ENCODE results near the gene SYNGAP1. TPM values are rescaled to one million over a fixed set of nuclear protein-coding genes. Genes with fewer than 3 reads are reported as not detected.
"Not testable (repeated sequence)": the region's sequence is repeated elsewhere in the genome, so short reads cannot be mapped to it uniquely, and the experiment has no call there.

The SYNGAP1 gene
- 14.1 and 29.7 TPM in 2 replicates for total RNA-seq (ENCODE audit: low replicate concordance)

DNA sequence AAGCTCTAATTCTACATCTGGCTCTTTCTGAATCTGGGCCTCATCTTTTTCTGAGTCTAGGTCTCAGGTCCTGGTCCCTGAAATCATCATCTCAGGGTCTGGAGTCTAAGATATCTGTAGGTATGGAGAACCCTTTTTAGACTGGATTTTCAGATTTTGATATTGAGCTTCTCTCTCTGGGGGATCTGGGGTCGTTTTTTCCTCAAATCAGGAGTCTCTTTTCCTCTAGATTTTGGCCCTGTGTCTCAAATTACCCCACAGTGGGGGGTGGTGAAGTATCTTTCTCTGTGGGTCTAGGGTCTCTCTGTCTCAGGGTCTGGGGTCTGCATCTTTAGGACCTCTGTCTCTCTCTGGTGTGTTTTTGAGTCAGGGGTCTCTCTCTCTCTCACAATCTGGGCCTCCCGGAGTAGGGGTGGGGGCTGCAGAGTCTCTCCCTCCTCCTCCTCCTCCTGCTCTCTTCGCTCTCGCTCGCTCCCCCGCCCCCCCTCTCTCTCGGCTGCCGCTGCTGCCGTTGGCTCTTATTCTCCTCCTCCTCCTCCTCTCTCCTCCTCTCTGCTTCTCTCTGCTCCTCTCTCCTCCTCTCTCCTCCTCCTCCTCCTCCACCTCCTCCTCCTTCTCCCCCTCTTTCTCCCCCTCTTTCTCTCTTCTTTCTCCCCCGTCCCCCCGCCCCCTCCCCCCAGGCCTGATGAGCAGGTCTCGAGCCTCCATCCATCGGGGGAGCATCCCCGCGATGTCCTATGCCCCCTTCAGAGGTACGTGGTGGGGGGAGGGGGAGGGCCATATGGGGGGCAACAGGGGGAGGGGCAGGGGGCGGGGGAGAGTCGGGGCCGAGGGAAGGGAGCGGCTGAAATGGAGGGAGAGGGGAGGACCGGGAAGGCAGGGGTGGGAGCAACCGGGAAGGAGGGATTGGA, at the start of gene SYNGAP1:
TSS of gene SYNGAP1 (plus strand) at position 486 of the 911 bp plus-strand sequence. CDS start at position 686, 200 bp downstream.
- TF ChIP-seq EZH2 (IDR thresholded peaks at IDR 0.05): no peak
- TF ChIP-seq CTCF (IDR thresholded peaks at IDR 0.05): no peak
- no peak for TF ChIP-seq EZH2phosphoT487 (IDR thresholded peaks at IDR 0.05)
- peak; percentile 78 for DNase-seq (ENCODE audit: low spot score)
- Mint-ChIP-seq H3K27ac (peak within 1 kb of the TSS; percentile 96), H3K4me3 (peak within 1 kb of the TSS; percentile 96), H3K4me1 (peaks cover 69% of the 10 kb centered on the region), H3K36me3 (peaks cover 19% of the 10 kb centered on the region), H3K27me3 (ENCODE audit: insufficient read depth, low read depth) (peaks cover 4% of the 10 kb centered on the region), H3K9me3 (no peaks in the 10 kb centered on the region)
- Histone ChIP-seq H3F3A (ENCODE audit: low read depth) (peaks cover 33% of the 10 kb centered on the region), H3K27me3 (no peaks in the 10 kb centered on the region), H3K27ac (peak within 1 kb of the TSS; percentile 84), H3K9ac (peak within 1 kb of the TSS; percentile 42), H3K9me3 (ENCODE audit: low read depth) (no peaks in the 10 kb centered on the region), H3K36me3 (no peaks in the 10 kb centered on the region), H3K4me1 (peaks cover 35% of the 10 kb centered on the region), H4K20me1 (ENCODE audit: low read depth) (peaks cover 9% of the 10 kb centered on the region), H2AFZ (replicated peaks) (no peak within 1 kb of the TSS), H3K4me2 (peak within 1 kb of the TSS; percentile 88), H3K4me3 (peak within 1 kb of the TSS; percentile 84), H3K79me2 (ENCODE audit: low read depth) (peaks cover 75% of the 10 kb centered on the region)

- H2AFZ ChIP-seq (replicated peaks); H3K27ac Mint-ChIP-seq; H4K20me1 ChIP-seq (ENCODE audit: low read depth); H3K27me3 Mint-ChIP-seq (ENCODE audit: insufficient read depth, low read depth); H3K4me3 ChIP-seq; H3K79me2 ChIP-seq (ENCODE audit: low read depth); DNase-seq (ENCODE audit: low spot score); H3K27ac ChIP-seq; H3K36me3 Mint-ChIP-seq; H3K9me3 Mint-ChIP-seq; H3K27me3 ChIP-seq; H3K9me3 ChIP-seq (ENCODE audit: low read depth); H3K36me3 ChIP-seq; H3K4me3 Mint-ChIP-seq; H3K4me2 ChIP-seq; H3K9ac ChIP-seq: not testable (repeated sequence)
- peaks cover 14% of the 10 kb centered on the region for H3K4me1 ChIP-seq
- H3K4me1 Mint-ChIP-seq: peaks cover 25% of the 10 kb centered on the region
- H3F3A ChIP-seq (ENCODE audit: low read depth): peaks cover 22% of the 10 kb centered on the region
These were observed 48.0 kb upstream of the SYNGAP1 start for GRCh38 chr6:33371901-33372300.

DNA sequence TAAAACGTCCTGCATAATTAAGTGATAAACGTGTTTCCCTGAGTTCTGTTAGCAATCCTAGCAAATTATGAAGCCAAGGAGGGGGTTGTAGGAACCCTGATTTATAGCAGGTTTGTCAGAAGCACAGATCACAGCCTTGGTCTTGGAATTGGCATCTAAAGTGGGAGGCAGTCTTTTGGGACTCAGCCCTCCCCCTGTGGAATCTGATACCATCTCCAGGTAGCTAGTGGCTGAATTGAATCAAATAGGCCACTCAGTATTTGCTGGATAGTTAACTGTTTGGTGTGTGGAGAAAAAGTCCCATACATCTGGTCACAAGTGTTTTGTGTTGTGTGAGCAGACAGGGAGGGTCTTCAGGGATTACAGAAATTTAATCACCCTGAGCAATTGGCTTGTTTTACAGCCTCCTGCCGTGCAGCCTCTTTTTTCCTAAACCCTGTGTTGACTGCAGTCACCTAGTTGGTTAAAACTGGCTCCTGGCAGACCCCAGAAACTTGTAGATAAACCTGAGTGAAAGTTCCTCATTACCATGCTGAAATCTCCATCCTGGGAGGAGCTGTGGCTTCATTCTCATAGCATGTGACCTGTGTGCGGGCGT, 47.2 kb upstream of the SYNGAP1 start:
- Histone ChIP-seq H3K9me3 (ENCODE audit: low read depth) (no peaks in the 10 kb centered on the region), H4K20me1 (ENCODE audit: low read depth) (no peaks in the 10 kb centered on the region), H3K36me3 (no peaks in the 10 kb centered on the region), H3K79me2 (ENCODE audit: low read depth) (no peaks in the 10 kb centered on the region), H3K27ac (peak overlapping the region; percentile 13), H3K4me2 (peak overlapping the region; percentile 60), H3K9ac (no peak overlapping the region), H3K4me1 (peaks cover 14% of the 10 kb centered on the region), H2AFZ (replicated peaks) (peak overlapping the region; percentile 87), H3K4me3 (no peak overlapping the region), H3K27me3 (no peaks in the 10 kb centered on the region), H3F3A (ENCODE audit: low read depth) (peaks cover 22% of the 10 kb centered on the region)
- peaks cover 20% of the 10 kb centered on the region for H3K4me1 Mint-ChIP-seq
- H3K36me3 Mint-ChIP-seq: no peaks in the 10 kb centered on the region
- H3K27me3 Mint-ChIP-seq (ENCODE audit: insufficient read depth, low read depth): no peaks in the 10 kb centered on the region
- no peaks in the 10 kb centered on the region for H3K9me3 Mint-ChIP-seq
- no peak overlapping the region for H3K27ac Mint-ChIP-seq
- peak overlapping the region; percentile 18 for H3K4me3 Mint-ChIP-seq
- no peak for TF ChIP-seq EZH2phosphoT487 (IDR thresholded peaks at IDR 0.05)
- no peak for TF ChIP-seq EZH2 (IDR thresholded peaks at IDR 0.05)
- no peak for TF ChIP-seq CTCF (IDR thresholded peaks at IDR 0.05)
- DNase-seq (ENCODE audit: low spot score): peak; percentile 52
